GM10248 (cell line): ENCODE data around the gene UPK2.

Experiments
- CTCF ChIA-PET: fragments of 300-600 bp; sonication (Branson Sonifier 250); formaldehyde crosslinking; extraction: SDS; loops from one replicate; lab custom pipeline; 2021; ENCODE audit warnings: antibody characterized with exemption; lab: Yijun Ruan, JAX
- POLR2A ChIA-PET: fragments of 350-650 bp; sonication (Branson Sonifier 250); formaldehyde crosslinking; extraction: SDS; loops from one replicate; lab custom pipeline; 2020; ENCODE audit warnings: antibody characterized with exemption; lab: Yijun Ruan, JAX
- DNase-seq: peaks from one replicate; pipeline ENCODE4 v3.0.0; 2012; ENCODE audit errors: extremely low spot score
- TF ChIP-seq, protein P1 (sequence below): IDR thresholded peaks from 2 replicates; pipeline ENCODE4 v1.5.1; 2012; ENCODE audit warnings: mild to moderate bottlenecking, low read depth; ENCODE audit errors: extremely low read depth, missing control alignments, control extremely low read depth

Gene UPK2

DNA sequence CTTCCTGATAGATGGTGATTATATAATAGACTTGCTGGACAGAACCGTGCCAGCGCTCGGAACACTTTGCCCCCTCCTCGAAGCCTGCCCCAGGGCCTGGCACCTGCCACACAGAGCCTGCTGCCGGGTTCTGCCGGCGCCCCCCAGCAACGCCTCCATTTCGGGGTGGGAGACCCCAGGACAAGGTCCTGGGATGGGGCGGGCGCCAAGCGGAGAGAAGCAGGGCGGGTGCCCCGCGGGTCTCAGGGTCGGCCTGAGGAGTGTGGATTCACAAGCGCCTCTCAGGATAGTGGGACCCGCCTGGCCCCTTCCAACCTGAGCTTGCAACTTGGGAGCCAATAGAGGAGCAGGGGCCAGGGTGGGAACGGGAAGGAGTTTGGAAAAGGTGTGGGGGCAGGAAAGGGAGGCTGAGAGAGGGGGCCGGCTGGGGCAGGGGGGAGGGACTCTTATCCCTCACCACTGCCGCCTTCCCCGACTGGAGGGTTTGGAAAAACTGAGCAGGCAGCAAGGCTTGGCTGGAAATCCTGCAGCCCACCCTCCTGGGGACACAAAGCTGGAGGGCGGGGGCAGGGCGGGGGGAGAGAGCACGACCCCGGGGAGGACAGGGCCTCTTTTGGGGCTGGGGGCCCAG lies 27.1 kb upstream of the UPK2 start:
- DNase-seq = no peak
- TF ChIP-seq, protein P1, sequence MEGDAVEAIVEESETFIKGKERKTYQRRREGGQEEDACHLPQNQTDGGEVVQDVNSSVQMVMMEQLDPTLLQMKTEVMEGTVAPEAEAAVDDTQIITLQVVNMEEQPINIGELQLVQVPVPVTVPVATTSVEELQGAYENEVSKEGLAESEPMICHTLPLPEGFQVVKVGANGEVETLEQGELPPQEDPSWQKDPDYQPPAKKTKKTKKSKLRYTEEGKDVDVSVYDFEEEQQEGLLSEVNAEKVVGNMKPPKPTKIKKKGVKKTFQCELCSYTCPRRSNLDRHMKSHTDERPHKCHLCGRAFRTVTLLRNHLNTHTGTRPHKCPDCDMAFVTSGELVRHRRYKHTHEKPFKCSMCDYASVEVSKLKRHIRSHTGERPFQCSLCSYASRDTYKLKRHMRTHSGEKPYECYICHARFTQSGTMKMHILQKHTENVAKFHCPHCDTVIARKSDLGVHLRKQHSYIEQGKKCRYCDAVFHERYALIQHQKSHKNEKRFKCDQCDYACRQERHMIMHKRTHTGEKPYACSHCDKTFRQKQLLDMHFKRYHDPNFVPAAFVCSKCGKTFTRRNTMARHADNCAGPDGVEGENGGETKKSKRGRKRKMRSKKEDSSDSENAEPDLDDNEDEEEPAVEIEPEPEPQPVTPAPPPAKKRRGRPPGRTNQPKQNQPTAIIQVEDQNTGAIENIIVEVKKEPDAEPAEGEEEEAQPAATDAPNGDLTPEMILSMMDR = no peak
- ChIA-PET POLR2A (interaction anchor here (0.6 kb wide), 1 partner anchor 413 kb away, joined by 4 read pairs; no protein-coding TSS in a partner anchor), CTCF (interaction anchor here (1.0 to 3.5 kb wide), 16 partner anchors 10 to 271 kb away, joined by 3 to 45 read pairs (median 4); partner anchors contain the start of genes CENATAC, CXCR5 and UPK2)

- DNase-seq = peak; percentile 66
- POLR2A ChIA-PET = interaction anchor here (0.6 to 1.0 kb wide), 3 partner anchors 41 to 337 kb away, joined by 3 to 4 read pairs (median 3); no protein-coding TSS in a partner anchor
- CTCF ChIA-PET = interaction anchor here (0.6 to 3.6 kb wide), 36 partner anchors 8 to 325 kb away, joined by 3 to 45 read pairs (median 4); partner anchors contain the start of genes CENATAC, CXCR5 and UPK2
- TF ChIP-seq, protein P1 = no peak
Observed at GRCh38 chr11:118929501-118930093, 26.5 kb upstream of the UPK2 start.

- ChIA-PET POLR2A (interaction anchor here (0.6 to 1.0 kb wide), 3 partner anchors 42 to 338 kb away, joined by 3 to 4 read pairs (median 3); no protein-coding TSS in a partner anchor), CTCF (interaction anchor here (0.6 to 3.6 kb wide), 38 partner anchors 8 to 391 kb away, joined by 3 to 45 read pairs (median 4); partner anchors contain the start of genes CENATAC, CXCR5, DDX6 and UPK2)
- peak; percentile 82 for DNase-seq
- TF ChIP-seq, protein P1 = peak; percentile 84
Observed at GRCh38 chr11:118930094-118930712, 25.9 kb upstream of the UPK2 start.

DNA sequence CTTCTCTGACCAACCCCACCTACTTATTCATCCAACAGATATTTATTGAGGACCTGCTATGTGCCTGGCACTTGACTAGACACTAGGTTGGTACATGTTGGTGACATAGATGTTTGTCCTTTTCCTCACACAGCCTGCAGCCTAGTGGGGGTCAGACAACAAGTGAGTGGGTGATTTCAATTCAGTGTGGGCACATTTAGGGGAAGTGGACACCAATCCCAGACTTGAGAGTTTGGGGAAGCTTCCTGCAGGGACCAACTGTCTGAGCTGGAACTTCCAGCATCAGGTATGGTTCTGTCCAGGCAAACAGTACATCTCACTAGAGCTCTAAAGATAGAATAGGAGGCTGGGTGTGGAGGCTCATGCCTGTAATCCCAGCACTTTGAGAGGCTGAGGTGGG lies 24.5 kb upstream of the UPK2 start:
- CTCF ChIA-PET = interaction anchor here (0.6 to 3.6 kb wide), 10 partner anchors 8 to 242 kb away, joined by 3 to 45 read pairs (median 12); partner anchors contain the start of gene DDX6
- POLR2A ChIA-PET = no interaction called here
- TF ChIP-seq, protein P1 = no peak
- DNase-seq = no peak

GRCh38 chr11:118933486-118933885 lies 22.6 kb upstream of the UPK2 start:
- POLR2A ChIA-PET = no interaction called here
- DNase-seq = no peak
- CTCF ChIA-PET = interaction anchor here (1.6 to 2.0 kb wide), 2 partner anchors 9 to 244 kb away, joined by 4 to 13 read pairs; no protein-coding TSS in a partner anchor

DNA sequence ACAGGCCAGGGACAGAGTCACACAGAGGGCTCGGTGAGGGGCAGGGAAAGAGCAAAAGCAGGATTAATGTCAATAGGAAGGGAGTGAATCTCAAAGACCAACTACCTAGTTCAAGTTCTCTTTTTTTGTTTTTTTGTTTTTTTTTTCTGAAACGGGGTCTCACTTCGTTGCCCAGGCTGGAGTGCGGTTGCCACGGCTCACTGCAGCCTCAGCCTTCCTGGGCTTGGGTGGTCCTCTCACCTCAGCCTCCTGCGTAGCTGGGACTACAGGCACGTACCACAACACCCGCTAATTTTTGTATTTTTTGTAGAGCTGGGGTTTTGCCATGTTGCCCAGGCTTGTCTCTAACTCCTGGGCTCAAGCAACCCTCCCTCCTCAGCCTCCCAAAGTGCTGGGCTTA lies 20.7 kb upstream of the UPK2 start:
- ChIA-PET CTCF (interaction anchor here (1.0 to 1.4 kb wide), 6 partner anchors 9 to 246 kb away, joined by 3 to 6 read pairs (median 4); partner anchors contain the start of genes BCL9L and UPK2), POLR2A (no interaction called here)
- TF ChIP-seq, protein P1 = no peak
- DNase-seq = no peak

More at GRCh38 chr11:118933486-118933885, 22.6 kb upstream of the UPK2 start:
- TF ChIP-seq, protein P1 = no peak
